ENCODE results near the gene SLC22A14. TPM values are rescaled to one million over a fixed set of nuclear protein-coding genes. Genes with fewer than 3 reads are reported as not detected.

Gene SLC22A14
- total and polyA plus RNA-seq, 12 donors = 0.06 to 0.37 (median 0.23) TPM; not detected in 8

- H3K27ac ChIP-seq = no peak overlapping the region
Measured at GRCh38 chr3:38266810-38267209, 15.3 kb upstream of the SLC22A14 start.

GRCh38 chr3:38267662-38268061 is 14.4 kb upstream of the SLC22A14 start:
- H3K27me3 ChIP-seq = no peaks in the 10 kb centered on the region
- H3K27ac ChIP-seq = no peak overlapping the region
- H3K36me3 ChIP-seq = no peaks in the 10 kb centered on the region
- WGBS, 2 donors = 72% methylated on average over 2 of the region's 2 CpGs
- DNase-seq = no peak
- ATAC-seq = no peak
- H3K4me3 ChIP-seq = no peak overlapping the region
- intact Hi-C loops (cut with DNase I) = no loop called here
- H3K9me3 ChIP-seq = no peaks in the 10 kb centered on the region
- peaks cover 0 to 17% (median 13%) of the 10 kb centered on the region in 9 donors for H3K4me1 ChIP-seq
- TF ChIP-seq CTCF (IDR thresholded peaks at IDR 0.05) = no peak

More at GRCh38 chr3:38266810-38267209, 15.3 kb upstream of the SLC22A14 start:
- no peaks in the 10 kb centered on the region for H3K27me3 ChIP-seq
- peaks cover 0 to 17% (median 13%) of the 10 kb centered on the region in 9 donors for H3K4me1 ChIP-seq
- no peak for DNase-seq
- H3K9me3 ChIP-seq = no peaks in the 10 kb centered on the region
- ATAC-seq = no peak
- 91 to 96% methylated on average over 1 of the region's 1 CpG for WGBS, 2 donors
- no peak for TF ChIP-seq CTCF (IDR thresholded peaks at IDR 0.05)
- intact Hi-C loops (cut with DNase I) = no loop called here
- no peak overlapping the region for H3K4me3 ChIP-seq
- no peaks in the 10 kb centered on the region for H3K36me3 ChIP-seq

GRCh38 chr3:38268087-38268486 is 14.0 kb upstream of the SLC22A14 start:
- H3K27me3 ChIP-seq = no peaks in the 10 kb centered on the region
- H3K9me3 ChIP-seq = no peaks in the 10 kb centered on the region
- no peaks in the 10 kb centered on the region for H3K36me3 ChIP-seq
- peaks cover 0 to 17% (median 13%) of the 10 kb centered on the region in 9 donors for H3K4me1 ChIP-seq
- intact Hi-C loops (cut with DNase I) = no loop called here
- H3K27ac ChIP-seq = peak overlapping the region in 1 of 10 donors; percentile 47
- WGBS, 2 donors = 81 to 85% methylated on average over 5 of the region's 5 CpGs
- no peak for TF ChIP-seq CTCF (IDR thresholded peaks at IDR 0.05)
- H3K4me3 ChIP-seq = peak overlapping the region in 1 of 10 donors; percentile 12
- ATAC-seq = no peak
- DNase-seq = no peak

- peaks cover 0 to 17% (median 13%) of the 10 kb centered on the region in 9 donors for H3K4me1 ChIP-seq
- ATAC-seq (no peak), DNase-seq (no peak)
- WGBS, 2 donors = 81 to 83% methylated on average over 1 of the region's 1 CpG
- no peaks in the 10 kb centered on the region for H3K36me3 ChIP-seq
- H3K4me3 ChIP-seq = peak overlapping the region in 1 of 10 donors; percentile 12
- intact Hi-C loops (cut with DNase I) = no loop called here
- H3K9me3 ChIP-seq = no peaks in the 10 kb centered on the region
- TF ChIP-seq CTCF (IDR thresholded peaks at IDR 0.05) = no peak
- peak overlapping the region in 1 of 10 donors; percentile 47 for H3K27ac ChIP-seq
- H3K27me3 ChIP-seq = no peaks in the 10 kb centered on the region
Measured at GRCh38 chr3:38268522-38268921, 13.6 kb upstream of the SLC22A14 start.

Measured in heart right ventricle (tissue), 16 donors.